Tibial nerve (tissue), 3 donors: ENCODE measurements around the gene MBIP.

Experiments
- POLR2A ChIP-seq, 2 donors: fragments of 450-650 bp; IDR thresholded peaks; one replicate each; pipeline ENCODE4 v1.6.1; 2017; ENCODE audit warnings: antibody characterized with exemption in 2 of 2, mild to moderate bottlenecking in 2 of 2, moderate library complexity in 2 of 2
- TF ChIP-seq, protein P1 (sequence below), 5 experiments: fragments of 200-600 bp in 3 of 5; fragments of 450-650 bp in 2 of 5; sonication (generic) in 3 of 5; IDR thresholded peaks; one replicate each; pipeline ENCODE4 v1.5.1; 2016 to 2019; ENCODE audit warnings: antibody characterized with exemption in 5 of 5, mild to moderate bottlenecking in 3 of 5, moderate library complexity in 2 of 5

DNA sequence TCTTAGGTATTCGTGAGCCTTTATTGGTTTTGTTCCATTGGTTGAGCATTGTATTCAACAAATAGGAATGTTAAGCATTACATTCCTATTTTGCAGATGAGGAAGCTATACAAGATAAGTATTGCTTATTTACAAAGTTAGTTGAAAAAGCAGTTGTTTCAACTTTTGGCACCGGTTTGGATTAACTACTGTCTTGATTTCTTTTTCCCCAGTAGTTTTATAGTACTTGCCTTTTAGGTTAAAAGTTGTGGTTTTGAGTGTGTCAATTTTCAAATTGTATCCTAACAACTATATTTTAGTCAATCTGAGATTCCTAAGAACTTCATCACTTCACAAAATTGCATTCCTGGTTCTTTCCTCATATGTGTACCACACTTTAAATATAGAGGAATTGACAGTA lies 23.8 kb upstream of the MBIP start:
- TF ChIP-seq, protein P1, sequence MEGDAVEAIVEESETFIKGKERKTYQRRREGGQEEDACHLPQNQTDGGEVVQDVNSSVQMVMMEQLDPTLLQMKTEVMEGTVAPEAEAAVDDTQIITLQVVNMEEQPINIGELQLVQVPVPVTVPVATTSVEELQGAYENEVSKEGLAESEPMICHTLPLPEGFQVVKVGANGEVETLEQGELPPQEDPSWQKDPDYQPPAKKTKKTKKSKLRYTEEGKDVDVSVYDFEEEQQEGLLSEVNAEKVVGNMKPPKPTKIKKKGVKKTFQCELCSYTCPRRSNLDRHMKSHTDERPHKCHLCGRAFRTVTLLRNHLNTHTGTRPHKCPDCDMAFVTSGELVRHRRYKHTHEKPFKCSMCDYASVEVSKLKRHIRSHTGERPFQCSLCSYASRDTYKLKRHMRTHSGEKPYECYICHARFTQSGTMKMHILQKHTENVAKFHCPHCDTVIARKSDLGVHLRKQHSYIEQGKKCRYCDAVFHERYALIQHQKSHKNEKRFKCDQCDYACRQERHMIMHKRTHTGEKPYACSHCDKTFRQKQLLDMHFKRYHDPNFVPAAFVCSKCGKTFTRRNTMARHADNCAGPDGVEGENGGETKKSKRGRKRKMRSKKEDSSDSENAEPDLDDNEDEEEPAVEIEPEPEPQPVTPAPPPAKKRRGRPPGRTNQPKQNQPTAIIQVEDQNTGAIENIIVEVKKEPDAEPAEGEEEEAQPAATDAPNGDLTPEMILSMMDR (IDR thresholded peaks at IDR 0.05): no peak
- no peak for TF ChIP-seq POLR2A (IDR thresholded peaks at IDR 0.05)
